ENCODE results near the gene IGSF22.

Gene IGSF22

DNA sequence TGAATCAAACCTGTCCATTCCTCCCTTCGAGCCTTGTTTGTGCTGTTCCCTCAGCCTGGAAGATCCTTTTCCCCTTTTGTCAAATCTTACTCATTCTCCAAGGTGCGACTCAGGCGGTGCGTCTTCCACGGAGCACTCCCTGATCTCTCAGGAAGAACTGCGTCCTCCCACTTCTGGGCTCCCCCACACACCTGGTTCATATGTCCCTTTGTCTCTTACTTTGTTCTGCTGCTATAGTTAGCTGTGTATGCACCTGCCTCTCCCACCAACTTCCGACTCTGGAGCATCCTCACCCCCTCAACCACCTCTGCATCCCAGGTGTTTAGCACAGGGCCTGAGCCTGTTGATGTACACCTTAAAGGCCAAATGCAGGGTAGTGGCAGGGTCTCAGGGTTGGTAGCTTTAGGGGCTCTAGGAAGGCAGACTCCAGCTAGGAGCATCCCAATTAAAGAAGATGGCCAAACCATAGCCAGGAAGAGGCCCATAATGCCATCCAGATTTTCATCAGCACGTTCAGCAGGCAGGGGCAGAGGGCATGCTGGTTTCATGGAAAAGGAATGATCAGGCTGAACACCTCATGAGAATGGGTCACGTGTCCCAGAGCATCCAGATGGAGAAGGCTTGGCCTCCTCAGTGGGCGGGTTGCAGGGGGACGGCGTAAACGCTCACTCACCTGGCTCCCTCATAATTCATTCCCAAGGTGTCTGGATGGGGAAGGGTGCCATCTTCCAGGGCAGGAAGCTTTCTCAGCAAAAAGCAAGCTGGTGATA is 45.5 kb upstream of the IGSF22 start:
- Histone ChIP-seq H3K4me3 (ENCODE audit: low read depth, low read length) (no peak overlapping the region), H3K27ac (ENCODE audit: extremely low read depth, low read depth, low read length) (no peak overlapping the region), H3K4me1 (ENCODE audit: control insufficient read depth, insufficient read depth, low read length) (no peaks in the 10 kb centered on the region), H3K36me3 (ENCODE audit: control insufficient read depth in 2 of 2, insufficient read depth in 1 of 2, low read length in 2 of 2) (no peaks in the 10 kb centered on the region), H3K9me3 (ENCODE audit: control insufficient read depth, insufficient read depth, low read depth, low read length) (no peaks in the 10 kb centered on the region)
- TF ChIP-seq, protein P1, sequence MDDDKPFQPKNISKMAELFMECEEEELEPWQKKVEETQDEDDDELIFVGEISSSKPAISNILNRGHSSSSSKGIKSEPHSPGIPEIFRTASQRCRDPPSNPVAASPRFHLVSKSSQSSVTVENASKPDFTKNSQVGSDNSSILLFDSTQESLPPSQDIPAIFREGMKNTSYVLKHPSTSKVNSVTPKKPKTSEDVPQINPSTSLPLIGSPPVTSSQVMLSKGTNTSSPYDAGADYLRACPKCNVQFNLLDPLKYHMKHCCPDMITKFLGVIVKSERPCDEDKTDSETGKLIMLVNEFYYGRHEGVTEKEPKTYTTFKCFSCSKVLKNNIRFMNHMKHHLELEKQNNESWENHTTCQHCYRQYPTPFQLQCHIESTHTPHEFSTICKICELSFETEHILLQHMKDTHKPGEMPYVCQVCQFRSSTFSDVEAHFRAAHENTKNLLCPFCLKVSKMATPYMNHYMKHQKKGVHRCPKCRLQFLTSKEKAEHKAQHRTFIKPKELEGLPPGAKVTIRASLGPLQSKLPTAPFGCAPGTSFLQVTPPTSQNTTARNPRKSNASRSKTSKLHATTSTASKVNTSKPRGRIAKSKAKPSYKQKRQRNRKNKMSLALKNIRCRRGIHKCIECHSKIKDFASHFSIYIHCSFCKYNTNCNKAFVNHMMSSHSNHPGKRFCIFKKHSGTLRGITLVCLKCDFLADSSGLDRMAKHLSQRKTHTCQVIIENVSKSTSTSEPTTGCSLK (tag by site-specific recombination; IDR thresholded peaks at IDR 0.05), result no peak
- TF ChIP-seq ZNF626 (tag by site-specific recombination; IDR thresholded peaks at IDR 0.05), result no peak
- TF ChIP-seq, protein P2, sequence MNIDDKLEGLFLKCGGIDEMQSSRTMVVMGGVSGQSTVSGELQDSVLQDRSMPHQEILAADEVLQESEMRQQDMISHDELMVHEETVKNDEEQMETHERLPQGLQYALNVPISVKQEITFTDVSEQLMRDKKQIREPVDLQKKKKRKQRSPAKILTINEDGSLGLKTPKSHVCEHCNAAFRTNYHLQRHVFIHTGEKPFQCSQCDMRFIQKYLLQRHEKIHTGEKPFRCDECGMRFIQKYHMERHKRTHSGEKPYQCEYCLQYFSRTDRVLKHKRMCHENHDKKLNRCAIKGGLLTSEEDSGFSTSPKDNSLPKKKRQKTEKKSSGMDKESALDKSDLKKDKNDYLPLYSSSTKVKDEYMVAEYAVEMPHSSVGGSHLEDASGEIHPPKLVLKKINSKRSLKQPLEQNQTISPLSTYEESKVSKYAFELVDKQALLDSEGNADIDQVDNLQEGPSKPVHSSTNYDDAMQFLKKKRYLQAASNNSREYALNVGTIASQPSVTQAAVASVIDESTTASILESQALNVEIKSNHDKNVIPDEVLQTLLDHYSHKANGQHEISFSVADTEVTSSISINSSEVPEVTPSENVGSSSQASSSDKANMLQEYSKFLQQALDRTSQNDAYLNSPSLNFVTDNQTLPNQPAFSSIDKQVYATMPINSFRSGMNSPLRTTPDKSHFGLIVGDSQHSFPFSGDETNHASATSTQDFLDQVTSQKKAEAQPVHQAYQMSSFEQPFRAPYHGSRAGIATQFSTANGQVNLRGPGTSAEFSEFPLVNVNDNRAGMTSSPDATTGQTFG (tag by site-specific recombination; IDR thresholded peaks at IDR 0.05; ENCODE audit: borderline replicate concordance), result no peak
- TF ChIP-seq ZNF221 (tag by site-specific recombination; IDR thresholded peaks at IDR 0.05; ENCODE audit: borderline replicate concordance), result no peak
- no peak for TF ChIP-seq ZNF324 (tag by site-specific recombination; IDR thresholded peaks at IDR 0.05)
- ChIA-PET CTCF (interaction anchor here (0.7 kb wide), 1 partner anchor 301 kb away, joined by 3 read pairs; no protein-coding TSS in a partner anchor), POLR2A (no interaction called here)

DNA sequence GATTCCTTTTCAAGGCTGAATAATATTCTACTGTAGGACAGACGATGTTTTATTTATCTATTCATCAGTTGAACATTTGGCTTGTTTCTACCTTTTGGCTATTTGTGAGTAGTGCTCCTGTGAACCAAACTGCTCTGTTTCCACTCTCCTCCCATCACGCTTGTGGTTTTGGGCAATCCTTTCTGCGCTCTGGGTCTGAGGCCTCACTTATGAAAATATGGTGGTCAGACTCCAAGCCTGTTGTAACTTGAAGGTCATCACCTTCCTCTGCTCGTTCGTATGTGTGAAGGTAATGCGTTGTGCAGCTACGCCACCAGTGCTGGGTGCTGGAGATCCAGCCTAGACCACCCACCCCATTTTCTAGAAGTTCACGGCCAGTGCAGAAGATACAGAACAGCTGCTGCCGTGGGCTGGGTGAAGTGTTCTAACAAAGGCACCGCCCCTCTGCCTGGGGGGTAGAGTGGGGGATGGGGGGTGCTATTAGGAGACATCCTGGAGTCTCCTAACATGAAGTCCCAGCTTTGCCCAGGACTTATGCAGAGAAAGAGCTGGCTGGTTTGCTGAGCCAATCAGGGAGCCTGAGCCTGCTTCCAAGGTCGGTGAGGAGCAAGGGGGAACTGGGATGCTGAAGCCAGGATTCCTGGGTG is 44.6 kb upstream of the IGSF22 start:
- POLR2A ChIA-PET, result no interaction called here
- CTCF ChIA-PET, result interaction anchor here (0.7 kb wide), 1 partner anchor 302 kb away, joined by 3 read pairs; no protein-coding TSS in a partner anchor
- TF ChIP-seq ZNF19 (tag by site-specific recombination; IDR thresholded peaks at IDR 0.05; ENCODE audit: low read depth) (no peak), ZNF146 (tag by site-specific recombination; IDR thresholded peaks at IDR 0.05) (0 out of 2 replicates have a peak, but pooled peaks have one; percentile 9), GLIS2 (tag by site-specific recombination; IDR thresholded peaks at IDR 0.05) (no peak)
- TF ChIP-seq, protein P3, sequence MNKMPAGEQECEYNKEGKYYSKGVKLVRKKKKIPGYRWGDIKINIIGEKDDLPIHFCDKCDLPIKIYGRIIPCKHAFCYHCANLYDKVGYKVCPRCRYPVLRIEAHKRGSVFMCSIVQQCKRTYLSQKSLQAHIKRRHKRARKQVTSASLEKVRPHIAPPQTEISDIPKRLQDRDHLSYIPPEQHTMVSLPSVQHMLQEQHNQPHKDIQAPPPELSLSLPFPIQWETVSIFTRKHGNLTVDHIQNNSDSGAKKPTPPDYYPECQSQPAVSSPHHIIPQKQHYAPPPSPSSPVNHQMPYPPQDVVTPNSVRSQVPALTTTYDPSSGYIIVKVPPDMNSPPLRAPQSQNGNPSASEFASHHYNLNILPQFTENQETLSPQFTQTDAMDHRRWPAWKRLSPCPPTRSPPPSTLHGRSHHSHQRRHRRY (tag by site-specific recombination; IDR thresholded peaks at IDR 0.05), result no peak

DNA sequence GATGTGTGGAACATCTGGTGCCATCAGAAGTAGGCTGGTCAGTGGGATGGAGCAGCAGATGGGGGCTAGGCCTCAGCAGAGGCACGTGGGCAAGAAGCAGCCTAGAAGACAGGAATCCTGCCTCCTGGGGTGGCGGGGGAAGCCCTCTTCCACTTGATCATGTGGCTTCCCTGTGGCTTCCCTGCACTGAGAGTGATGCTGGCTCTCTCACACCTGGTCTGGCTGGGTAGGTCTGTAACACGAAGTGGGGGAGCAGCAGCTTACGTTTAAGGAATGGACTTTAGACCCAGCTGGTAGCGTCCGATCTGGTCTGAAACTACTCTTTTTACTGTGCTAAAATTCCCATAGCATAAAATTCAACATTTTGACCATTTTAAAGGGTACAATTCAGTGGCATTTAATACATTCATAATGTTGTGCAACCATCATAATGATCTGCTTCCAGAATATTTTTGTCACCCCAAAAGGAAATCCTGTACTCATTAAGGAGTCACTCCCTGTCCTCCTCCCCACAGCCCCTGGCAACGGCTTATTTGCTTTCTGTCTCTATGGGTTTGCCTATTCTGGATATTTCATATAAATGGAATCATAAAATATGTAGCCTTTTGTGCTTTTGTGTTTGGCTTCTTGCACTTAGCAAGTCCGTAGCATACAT is 43.9 kb upstream of the IGSF22 start:
- TF ChIP-seq ZNF707 (tag by site-specific recombination; IDR thresholded peaks at IDR 0.05) (no peak), ZBTB20 (tag by site-specific recombination; IDR thresholded peaks at IDR 0.05) (no peak)
- Histone ChIP-seq H3K9me3 (ENCODE audit: control insufficient read depth, insufficient read depth, low read depth, low read length) (no peaks in the 10 kb centered on the region), H3K27ac (ENCODE audit: extremely low read depth, low read depth, low read length) (no peak overlapping the region), H3K4me3 (ENCODE audit: low read depth, low read length) (no peak overlapping the region), H3K36me3 (ENCODE audit: control insufficient read depth in 2 of 2, insufficient read depth in 1 of 2, low read length in 2 of 2) (no peaks in the 10 kb centered on the region), H3K4me1 (ENCODE audit: control insufficient read depth, insufficient read depth, low read length) (no peaks in the 10 kb centered on the region)
- POLR2A ChIA-PET, result no interaction called here
- CTCF ChIA-PET, result interaction anchor here (1.1 to 1.6 kb wide), 2 partner anchors 8 to 84 kb away, joined by 4 to 6 read pairs; no protein-coding TSS in a partner anchor

More for the DNA sequence above, 44.6 kb upstream of the IGSF22 start:
- no peak overlapping the region for H3K27ac ChIP-seq (ENCODE audit: extremely low read depth, low read depth, low read length)
- no peak overlapping the region for H3K4me3 ChIP-seq (ENCODE audit: low read depth, low read length)
- H3K36me3 ChIP-seq (ENCODE audit: control insufficient read depth in 2 of 2, insufficient read depth in 1 of 2, low read length in 2 of 2), result no peaks in the 10 kb centered on the region
- no peaks in the 10 kb centered on the region for H3K9me3 ChIP-seq (ENCODE audit: control insufficient read depth, insufficient read depth, low read depth, low read length)
- H3K4me1 ChIP-seq (ENCODE audit: control insufficient read depth, insufficient read depth, low read length), result no peaks in the 10 kb centered on the region
